GM21423 (cell line): ENCODE data around the gene FAM110D.

Experiments used
- ATAC-seq: cut with Tn5 transposase; IDR thresholded peaks from one replicate; pipeline ENCODE4 v1.9.1; 2021; ENCODE audit warnings: mild to moderate bottlenecking, moderate library complexity; ENCODE audit not compliant: unreplicated experiment

FAM110D gene

GRCh38 chr1:26127235-26128163, 31.4 kb upstream of the FAM110D start:
- no peak for ATAC-seq

DNA sequence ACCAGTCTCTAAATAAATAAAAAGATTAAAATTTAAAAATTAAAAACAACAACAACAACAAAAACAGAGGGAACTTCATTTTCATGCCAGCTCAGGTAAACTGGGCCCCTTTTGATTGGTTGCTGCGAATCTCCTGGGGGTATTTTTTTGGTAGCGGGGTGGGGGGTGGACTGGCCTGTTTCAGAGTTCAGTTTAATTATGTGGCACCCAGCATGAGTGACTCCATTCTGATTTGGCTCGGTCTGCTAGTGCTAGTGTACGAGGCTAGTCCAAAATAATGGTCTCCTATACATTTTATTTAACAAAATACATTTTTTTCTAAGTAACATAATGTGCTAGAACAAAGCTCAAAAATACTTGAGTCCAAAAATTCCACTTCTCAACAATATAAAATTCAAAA, 29.1 kb upstream of the FAM110D start:
- no peak for ATAC-seq

- no peak for ATAC-seq
Observed at GRCh38 chr1:26130695-26131094, 28.2 kb upstream of the FAM110D start.

DNA sequence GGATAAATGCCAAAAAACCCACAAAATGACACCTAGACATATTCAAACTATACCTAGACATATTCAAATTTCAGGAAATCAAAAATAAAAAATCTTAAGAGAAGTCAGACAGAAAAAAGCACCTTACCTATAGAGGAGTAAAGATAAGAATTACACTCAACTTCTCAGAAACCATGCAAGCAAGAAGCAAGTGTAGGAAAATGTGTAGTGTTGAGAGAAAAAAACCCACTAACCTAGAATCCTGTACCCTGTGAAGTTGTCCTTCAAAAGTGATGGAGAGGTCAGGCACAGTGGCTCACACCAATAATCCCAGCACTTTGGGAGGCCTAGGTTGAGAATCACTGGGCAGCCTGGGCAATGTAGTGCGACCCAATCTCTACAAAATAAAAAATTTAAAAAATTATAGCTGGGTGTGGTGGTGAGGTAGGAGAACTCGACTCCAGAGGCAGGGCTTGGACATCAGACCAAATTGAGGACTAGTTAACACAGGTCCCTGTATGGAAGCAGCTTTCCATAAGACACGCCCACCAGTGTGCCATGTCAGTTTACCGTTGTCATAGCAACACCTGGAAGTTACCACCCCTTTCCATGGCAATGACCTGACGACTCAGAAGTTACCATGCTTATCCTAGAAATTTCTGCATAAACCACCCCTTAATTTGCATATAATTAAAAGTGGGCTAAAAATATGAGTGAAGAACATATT, 26.6 kb upstream of the FAM110D start:
- ATAC-seq = no peak

DNA sequence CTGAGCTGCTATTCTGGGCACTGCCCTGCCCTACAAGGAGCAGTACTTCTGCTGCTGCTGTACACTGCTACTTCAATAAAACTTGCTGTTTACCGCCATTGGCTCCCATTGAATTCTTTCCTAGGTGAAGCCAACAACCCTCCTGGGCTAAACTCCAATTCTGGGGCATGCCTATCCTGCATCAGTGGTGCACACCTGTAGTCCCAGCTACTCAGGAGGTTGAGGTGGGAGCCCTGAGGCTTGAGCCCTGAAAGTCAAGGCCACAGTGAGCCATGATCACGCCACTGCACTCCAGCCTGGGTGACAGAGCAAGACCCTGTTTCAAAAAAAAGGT, 26.1 kb upstream of the FAM110D start:
- ATAC-seq = no peak

DNA sequence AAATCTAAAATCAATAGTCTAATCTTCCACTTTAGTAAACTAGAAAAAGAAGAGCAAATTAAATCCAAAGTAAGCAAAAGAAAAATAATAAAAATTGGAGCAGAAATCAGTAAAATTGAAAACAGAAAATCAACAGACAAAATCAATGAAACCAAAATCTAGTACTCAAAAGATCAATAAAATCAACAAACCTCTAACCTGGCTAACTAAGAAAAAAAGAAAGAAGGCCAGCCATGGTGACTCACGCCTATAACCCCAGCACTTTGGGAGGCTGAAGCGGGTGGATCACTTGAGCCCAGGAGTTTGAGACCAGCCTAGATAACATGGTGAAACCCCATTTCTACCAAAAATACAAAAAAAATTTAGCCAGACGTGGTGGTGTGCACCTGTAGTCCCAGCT, 24.4 kb upstream of the FAM110D start:
- no peak for ATAC-seq

- no peak for ATAC-seq
Observed at GRCh38 chr1:26138974-26139558, 19.8 kb upstream of the FAM110D start.

DNA sequence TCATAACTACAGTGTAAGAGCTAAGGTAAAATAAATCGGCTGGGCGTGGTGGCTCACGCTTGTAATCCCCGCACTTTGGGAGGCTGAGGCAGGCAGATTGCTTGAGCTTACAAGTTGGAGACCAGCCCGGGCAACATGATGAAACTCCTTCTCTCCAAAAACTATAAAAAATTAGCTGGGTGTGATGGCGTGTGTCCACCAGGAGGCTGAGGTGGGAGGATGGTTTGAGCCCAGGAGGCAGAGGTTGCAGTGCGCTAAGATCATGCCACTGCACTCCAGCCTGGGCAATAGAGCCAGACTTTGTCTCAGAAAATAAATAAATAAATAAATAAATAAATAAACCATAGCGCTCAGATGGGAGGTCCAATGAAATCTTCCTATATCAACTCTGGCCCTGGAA, 16.7 kb upstream of the FAM110D start:
- no peak for ATAC-seq

DNA sequence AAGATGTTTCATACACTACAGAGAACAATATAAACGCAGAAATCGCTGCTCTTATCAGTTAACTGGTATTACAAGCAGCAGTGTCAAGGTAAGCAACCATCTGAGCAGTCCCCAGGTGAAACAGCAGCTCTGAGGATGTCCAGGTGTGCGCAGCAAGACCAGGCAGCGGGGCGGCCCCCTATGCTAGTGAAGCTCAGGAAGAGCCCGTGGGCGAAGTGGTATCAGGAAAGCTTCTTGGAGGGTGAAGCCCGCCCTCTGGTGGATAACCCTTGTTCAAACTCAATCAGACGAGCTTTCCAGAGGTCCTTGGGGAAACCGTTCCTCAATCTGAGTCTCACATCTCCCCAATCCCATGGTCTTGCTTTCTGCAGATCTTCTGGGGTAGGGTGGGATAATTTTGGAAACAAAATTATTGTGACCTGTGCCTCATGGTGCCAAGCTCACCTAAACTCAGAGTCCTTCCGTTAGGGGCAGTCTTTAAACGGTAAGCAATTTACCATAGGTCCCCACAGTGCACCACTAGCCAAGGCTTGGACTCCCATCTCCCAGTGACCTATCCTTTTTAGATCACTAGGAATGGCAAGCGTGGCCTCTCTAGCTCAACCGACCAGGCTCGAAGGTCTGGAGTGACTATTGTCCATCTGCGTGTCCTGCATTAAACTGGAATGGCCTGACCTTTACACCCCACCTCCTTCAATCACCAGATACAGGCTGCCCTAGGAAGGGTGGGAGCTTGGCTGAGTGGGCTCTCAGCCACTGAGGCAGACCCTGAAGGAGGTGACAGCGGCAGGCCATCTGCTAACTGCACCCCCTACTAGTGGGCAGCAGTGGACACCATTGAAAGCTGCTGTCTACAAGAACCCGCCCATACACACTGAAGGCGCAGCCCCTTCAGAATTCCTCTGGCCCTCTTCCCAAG, 13.6 kb upstream of the FAM110D start:
- ATAC-seq = no peak

- no peak for ATAC-seq
Observed at GRCh38 chr1:26145960-26146294, 13.0 kb upstream of the FAM110D start.

DNA sequence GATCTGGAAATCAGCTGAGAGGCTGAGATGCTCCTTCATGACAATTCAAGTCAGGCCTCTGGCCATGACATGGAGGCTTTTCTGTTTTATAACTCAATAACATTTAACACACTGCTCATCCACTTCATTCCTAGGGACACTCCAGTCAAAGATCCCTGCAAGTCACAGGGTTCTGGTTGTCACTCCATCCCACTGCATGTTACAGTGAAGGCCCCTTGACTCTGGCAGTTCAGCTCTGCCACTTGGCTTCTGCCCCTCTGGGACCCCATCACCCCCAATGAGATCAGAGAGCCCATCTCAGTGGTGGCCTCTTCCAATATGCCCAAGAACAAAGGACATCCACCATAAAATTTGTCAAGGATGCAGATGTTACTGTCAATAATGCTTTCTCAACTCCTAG, 10.0 kb upstream of the FAM110D start:
- ATAC-seq = no peak

DNA sequence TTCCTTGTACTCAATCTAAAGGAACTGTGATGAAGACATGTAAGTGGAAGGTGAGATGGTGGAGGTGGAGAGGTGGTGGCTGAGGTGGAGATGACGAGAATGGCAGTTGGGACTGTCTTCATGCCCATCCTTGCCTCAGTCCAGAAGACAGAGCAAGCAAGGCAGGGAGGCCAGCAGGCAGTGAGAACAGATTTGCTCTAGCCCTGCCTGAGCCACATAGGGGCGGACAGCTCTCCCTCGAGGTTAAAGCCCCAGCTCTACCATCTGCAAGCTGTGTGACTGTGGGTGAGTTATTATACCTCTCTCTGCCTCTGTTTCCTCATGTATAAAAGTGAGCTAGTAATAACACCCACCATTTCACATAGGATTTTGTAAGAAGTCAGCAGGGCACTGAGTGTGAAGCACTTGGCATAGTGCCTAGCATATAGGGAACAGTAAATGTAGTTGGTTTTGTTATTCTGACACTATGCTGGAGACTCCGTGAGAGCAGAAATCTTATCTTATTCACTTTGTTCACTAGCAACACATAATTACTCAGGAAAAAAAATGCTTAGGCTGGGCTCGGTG, 4.8 kb upstream of the FAM110D start:
- no peak for ATAC-seq

- no peak for ATAC-seq
Observed at GRCh38 chr1:26154750-26155149, 4.1 kb upstream of the FAM110D start.

GRCh38 chr1:26155370-26156284, 3.3 kb upstream of the FAM110D start:
- no peak for ATAC-seq

GRCh38 chr1:26156285-26157038, 2.4 kb upstream of the FAM110D start:
- no peak for ATAC-seq

- ATAC-seq = no peak
Observed at GRCh38 chr1:26158271-26158907, 490 bp upstream of the FAM110D start.

GRCh38 chr1:26159743-26160039, 812 bp downstream of the FAM110D start:
- no peak for ATAC-seq

DNA sequence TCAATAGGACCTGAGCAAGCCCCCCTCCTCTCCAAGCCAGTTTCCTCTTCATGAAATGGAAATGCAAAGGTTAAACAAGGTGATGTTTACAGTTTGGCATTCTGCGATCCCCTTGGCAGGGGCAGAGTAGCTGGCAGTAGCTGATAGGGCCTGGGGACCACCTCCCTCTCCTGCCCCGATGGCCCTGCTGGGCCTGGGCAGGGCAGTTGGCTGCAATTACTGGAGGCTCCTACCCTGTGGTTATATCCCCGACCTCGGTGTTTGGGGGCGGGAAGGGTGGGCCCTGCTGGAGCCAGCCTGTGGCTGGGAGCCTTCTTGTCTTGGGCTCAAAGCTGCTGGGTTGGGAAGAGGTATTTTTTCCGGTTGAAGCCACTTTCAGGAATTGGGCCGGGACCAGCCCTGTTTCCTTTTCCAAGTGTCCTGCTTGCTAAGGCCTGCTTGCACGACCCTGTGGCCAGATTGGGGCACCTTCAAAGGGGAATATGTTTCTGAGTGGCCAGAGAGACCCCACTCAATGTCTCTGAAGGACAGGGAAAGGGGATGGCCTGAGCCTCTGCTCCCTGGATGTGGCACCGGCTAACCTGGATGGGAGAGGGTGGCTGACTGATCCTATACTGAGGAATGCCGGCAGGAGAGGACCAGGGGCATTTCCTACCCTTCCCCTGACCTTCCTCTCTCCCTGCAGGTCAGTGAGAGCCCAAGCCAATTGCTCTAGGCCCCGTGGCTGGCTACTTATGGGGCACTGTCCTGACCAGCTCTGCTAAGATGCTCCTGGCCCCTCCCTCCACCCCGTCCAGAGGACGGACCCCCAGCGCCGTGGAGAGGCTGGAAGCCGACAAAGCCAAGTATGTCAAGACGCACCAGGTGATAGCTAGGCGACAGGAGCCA, 1.9 kb downstream of the FAM110D start:
- no peak for ATAC-seq
